Natural killer cell treated with Interleukin-12 subunit alpha and Interleukin-12 subunit beta and Interleukin-15 and Interleukin-18, amount 100 ng/mL, for 72 hours (primary cell): Measurements from ENCODE around the gene SLC8A1. TPM values are rescaled to one million over a fixed set of nuclear protein-coding genes. Genes with fewer than 3 reads are reported as not detected.

Source experiments
- ATAC-seq, 2 donors: fragments of 150-1000 bp; cut with Tn5 transposase in 1 of 2; sonication (Bioruptor Pico), chemical (Tn5 transposase) in 1 of 2; 2 replicates each; pipeline ENCODE4 v1.10.0; 2021
- DNase-seq: peaks from one replicate; pipeline ENCODE4 v3.0.0; 2022; ENCODE audit warnings: low spot score
- H3K27ac Mint-ChIP-seq, 2 donors: 1 replicate in 1 of 2; 2 replicates in 1 of 2; pipeline ENCODE4 v1.8.0; 2022; ENCODE audit warnings: mixed read lengths in 2 of 2, mild to moderate bottlenecking in 1 of 2, moderate library complexity in 1 of 2
- H3K27me3 Mint-ChIP-seq, 2 donors: 1 replicate in 1 of 2; 2 replicates in 1 of 2; pipeline ENCODE4 v1.8.0; 2022; ENCODE audit warnings: mixed read lengths in 2 of 2
- H3K36me3 Mint-ChIP-seq: one replicate; pipeline ENCODE4 v1.8.0; 2022; ENCODE audit warnings: mixed read lengths
- H3K4me1 Mint-ChIP-seq, 2 donors: 1 replicate in 1 of 2; 2 replicates in 1 of 2; pipeline ENCODE4 v1.8.0; 2022; ENCODE audit warnings: low read depth in 2 of 2, mixed read lengths in 2 of 2, mild to moderate bottlenecking in 1 of 2
- H3K4me3 Mint-ChIP-seq: one replicate; pipeline ENCODE4 v1.8.0; 2022; ENCODE audit warnings: mixed read lengths
- H3K9me3 Mint-ChIP-seq: 2 replicates; pipeline ENCODE4 v1.8.0; 2022; ENCODE audit warnings: mixed read lengths
- total RNA-seq, 2 donors: library from RNA; stranded (reverse); gene quantifications; one replicate each; pipeline ENCODE4 v1.2.3, GENCODE V29; 2022

Gene SLC8A1
- total RNA-seq, 2 donors from 2014 or later: not detected

GRCh38 chr2:40450796-40451430, 977 bp downstream of the SLC8A1 start:
- Mint-ChIP-seq H3K4me1 (peaks cover 5 to 15% of the 10 kb centered on the region in 2 donors), H3K36me3 (peaks cover 6% of the 10 kb centered on the region), H3K9me3 (peaks cover 5% of the 10 kb centered on the region), H3K4me3 (no peak overlapping the region), H3K27ac (no peak overlapping the region), H3K27me3 (peaks cover 23 to 33% of the 10 kb centered on the region in 2 donors)
- DNase-seq (no peak), ATAC-seq (peak in 1 of 2 donors; percentile 11)

- no peak for ATAC-seq
- H3K27me3 Mint-ChIP-seq: peaks cover 23 to 33% of the 10 kb centered on the region in 2 donors
- H3K27ac Mint-ChIP-seq: no peak overlapping the region
- H3K36me3 Mint-ChIP-seq: peaks cover 6% of the 10 kb centered on the region
- no peak overlapping the region for H3K4me3 Mint-ChIP-seq
- DNase-seq: no peak
- peaks cover 5 to 12% of the 10 kb centered on the region in 2 donors for H3K4me1 Mint-ChIP-seq
- peaks cover 3% of the 10 kb centered on the region for H3K9me3 Mint-ChIP-seq
These were observed 1.7 kb downstream of the SLC8A1 start for GRCh38 chr2:40450066-40450795.

DNA sequence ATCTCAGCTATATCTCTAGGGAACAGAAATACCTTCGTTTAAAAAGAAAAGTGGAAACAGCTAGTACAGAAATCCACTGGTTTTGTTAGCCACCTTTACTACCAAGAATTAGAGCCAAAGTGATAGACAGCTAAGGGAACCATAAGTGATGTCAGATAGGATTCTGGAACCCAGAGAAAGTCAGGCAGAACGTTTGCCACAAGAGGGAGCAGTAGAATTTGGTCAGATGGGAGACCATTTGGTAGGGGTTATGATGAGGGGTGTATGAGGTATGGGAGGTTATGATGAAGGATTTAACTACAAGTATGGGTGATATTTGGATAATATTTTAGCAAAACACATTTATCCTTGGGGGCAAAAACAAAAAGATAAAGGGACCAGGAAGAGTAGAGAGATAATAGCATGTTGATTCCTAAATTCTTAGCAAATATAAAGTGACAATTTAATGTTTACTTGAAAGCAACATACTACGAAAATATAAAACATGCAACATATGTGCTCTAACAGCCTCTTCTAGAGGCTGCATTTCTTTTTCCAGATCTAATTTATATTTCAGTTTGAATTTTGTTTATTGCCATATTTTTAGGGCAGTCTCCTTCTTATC, 3.3 kb downstream of the SLC8A1 start:
- Mint-ChIP-seq H3K9me3 (peaks cover 3% of the 10 kb centered on the region), H3K4me3 (no peak overlapping the region), H3K36me3 (peaks cover 6% of the 10 kb centered on the region), H3K27me3 (peaks cover 23 to 33% of the 10 kb centered on the region in 2 donors), H3K4me1 (peaks cover 5 to 12% of the 10 kb centered on the region in 2 donors), H3K27ac (no peak overlapping the region)
- ATAC-seq (no peak), DNase-seq (no peak)

GRCh38 chr2:40445467-40445866, 6.4 kb downstream of the SLC8A1 start:
- H3K27ac Mint-ChIP-seq: no peak overlapping the region
- no peak for ATAC-seq

GRCh38 chr2:40440835-40441234, 11.1 kb downstream of the SLC8A1 start:
- H3K4me1 Mint-ChIP-seq: no peaks in the 10 kb centered on the region
- no peak overlapping the region for H3K27ac Mint-ChIP-seq
- peaks cover 5% of the 10 kb centered on the region for H3K9me3 Mint-ChIP-seq
- H3K4me3 Mint-ChIP-seq: no peak overlapping the region
- no peak for DNase-seq
- H3K36me3 Mint-ChIP-seq: no peaks in the 10 kb centered on the region
- no peaks in the 10 kb centered on the region for H3K27me3 Mint-ChIP-seq
- no peak for ATAC-seq

More at GRCh38 chr2:40445467-40445866, 6.4 kb downstream of the SLC8A1 start:
- no peak for DNase-seq
- Mint-ChIP-seq H3K27me3 (peaks cover 6 to 10% of the 10 kb centered on the region in 2 donors), H3K4me1 (peaks cover 0 to 2% of the 10 kb centered on the region in 2 donors), H3K4me3 (no peak overlapping the region), H3K36me3 (no peaks in the 10 kb centered on the region), H3K9me3 (peaks cover 3% of the 10 kb centered on the region)

GRCh38 chr2:40439473-40439872, 12.4 kb downstream of the SLC8A1 start:
- Mint-ChIP-seq H3K27me3 (no peaks in the 10 kb centered on the region), H3K27ac (no peak overlapping the region), H3K9me3 (peaks cover 8% of the 10 kb centered on the region), H3K4me3 (no peak overlapping the region), H3K4me1 (no peaks in the 10 kb centered on the region), H3K36me3 (no peaks in the 10 kb centered on the region)
- DNase-seq (no peak), ATAC-seq (no peak)

DNA sequence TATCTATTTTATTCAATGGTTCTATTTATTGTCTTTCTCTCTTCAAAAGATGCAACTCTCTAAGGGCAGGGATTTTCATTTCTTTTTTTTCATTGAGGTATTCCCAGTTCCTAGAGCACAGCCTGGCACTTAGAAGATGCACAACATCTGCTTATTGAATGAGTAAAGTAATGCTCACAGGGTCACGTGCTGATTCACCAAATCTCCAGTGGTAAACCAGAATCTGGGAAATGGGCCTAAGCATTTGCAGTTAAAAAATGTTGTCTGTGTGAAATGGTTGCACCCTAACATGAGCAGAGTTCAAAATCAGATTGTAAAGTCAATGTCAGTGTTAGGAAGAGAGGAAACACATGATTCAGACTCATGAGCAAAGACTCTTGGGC, 15.8 kb downstream of the SLC8A1 start:
- no peak for DNase-seq

GRCh38 chr2:40435426-40436092, 16.3 kb downstream of the SLC8A1 start:
- no peak overlapping the region for H3K4me3 Mint-ChIP-seq
- H3K4me1 Mint-ChIP-seq: no peaks in the 10 kb centered on the region
- H3K27ac Mint-ChIP-seq: no peak overlapping the region
- no peaks in the 10 kb centered on the region for H3K27me3 Mint-ChIP-seq
- H3K9me3 Mint-ChIP-seq: peaks cover 11% of the 10 kb centered on the region
- no peak for ATAC-seq
- DNase-seq: no peak
- no peaks in the 10 kb centered on the region for H3K36me3 Mint-ChIP-seq

More for the DNA sequence above, 15.8 kb downstream of the SLC8A1 start:
- H3K9me3 Mint-ChIP-seq: peaks cover 11% of the 10 kb centered on the region
- H3K4me1 Mint-ChIP-seq: no peaks in the 10 kb centered on the region
- no peaks in the 10 kb centered on the region for H3K27me3 Mint-ChIP-seq
- no peaks in the 10 kb centered on the region for H3K36me3 Mint-ChIP-seq
- H3K27ac Mint-ChIP-seq: no peak overlapping the region
- no peak for ATAC-seq
- no peak overlapping the region for H3K4me3 Mint-ChIP-seq

GRCh38 chr2:40434731-40435271, 17.1 kb downstream of the SLC8A1 start:
- H3K27ac Mint-ChIP-seq: no peak overlapping the region
- H3K27me3 Mint-ChIP-seq: no peaks in the 10 kb centered on the region
- ATAC-seq (no peak), DNase-seq (no peak)
- H3K36me3 Mint-ChIP-seq: no peaks in the 10 kb centered on the region
- H3K4me1 Mint-ChIP-seq: no peaks in the 10 kb centered on the region
- peaks cover 11% of the 10 kb centered on the region for H3K9me3 Mint-ChIP-seq
- no peak overlapping the region for H3K4me3 Mint-ChIP-seq

- Mint-ChIP-seq H3K4me3 (no peak overlapping the region), H3K36me3 (no peaks in the 10 kb centered on the region), H3K27ac (no peak overlapping the region), H3K9me3 (peaks cover 11% of the 10 kb centered on the region), H3K4me1 (no peaks in the 10 kb centered on the region), H3K27me3 (no peaks in the 10 kb centered on the region)
- ATAC-seq: no peak
- no peak for DNase-seq
These were observed 18.2 kb downstream of the SLC8A1 start for GRCh38 chr2:40433736-40434135.

DNA sequence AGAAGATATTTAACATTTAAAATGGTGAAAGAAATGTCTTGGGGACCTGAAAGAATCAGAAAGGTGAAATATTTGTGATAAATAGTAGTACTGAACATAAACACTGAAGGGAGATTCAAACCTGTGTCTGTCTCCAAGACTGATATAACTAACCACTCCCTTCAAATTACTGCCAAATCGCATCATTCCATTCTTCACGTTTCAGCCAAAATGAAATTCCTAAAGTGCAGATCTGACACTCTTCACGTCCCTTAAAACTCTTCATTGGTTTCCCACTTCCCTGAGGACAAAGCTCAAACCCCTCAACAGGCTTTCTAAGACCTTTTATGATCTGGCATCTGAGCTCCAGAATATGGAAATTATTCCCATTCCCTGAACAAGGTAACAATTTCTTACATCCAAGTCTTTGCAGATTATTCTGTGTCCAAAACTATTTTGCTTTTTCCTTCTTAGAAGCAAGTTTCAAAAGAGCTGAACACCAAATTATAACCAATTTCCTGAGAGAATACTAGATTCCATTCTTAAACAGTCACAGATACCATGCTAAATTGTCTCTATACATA, 18.9 kb downstream of the SLC8A1 start:
- no peaks in the 10 kb centered on the region for H3K36me3 Mint-ChIP-seq
- H3K9me3 Mint-ChIP-seq: peaks cover 11% of the 10 kb centered on the region
- ATAC-seq (no peak), DNase-seq (no peak)
- no peak overlapping the region for H3K4me3 Mint-ChIP-seq
- no peaks in the 10 kb centered on the region for H3K4me1 Mint-ChIP-seq
- H3K27ac Mint-ChIP-seq: no peak overlapping the region
- no peaks in the 10 kb centered on the region for H3K27me3 Mint-ChIP-seq

- Mint-ChIP-seq H3K9me3 (peaks cover 8% of the 10 kb centered on the region), H3K27ac (no peak overlapping the region), H3K27me3 (no peaks in the 10 kb centered on the region), H3K36me3 (no peaks in the 10 kb centered on the region), H3K4me3 (no peak overlapping the region), H3K4me1 (no peaks in the 10 kb centered on the region)
- no peak for DNase-seq
- no peak for ATAC-seq
These were observed 20.3 kb downstream of the SLC8A1 start for GRCh38 chr2:40431600-40431955.

GRCh38 chr2:40430776-40431599, 20.9 kb downstream of the SLC8A1 start:
- Mint-ChIP-seq H3K4me1 (no peaks in the 10 kb centered on the region), H3K36me3 (no peaks in the 10 kb centered on the region), H3K9me3 (peaks cover 8% of the 10 kb centered on the region), H3K27ac (no peak overlapping the region), H3K4me3 (no peak overlapping the region), H3K27me3 (no peaks in the 10 kb centered on the region)
- no peak for ATAC-seq
- DNase-seq: no peak
